ENCODE data around the gene SLC25A4. TPM values are rescaled to one million over a fixed set of nuclear protein-coding genes. Genes with fewer than 3 reads are reported as not detected.
"Not testable (repeated sequence)": the region's sequence is repeated elsewhere in the genome, so short reads cannot be mapped to it uniquely, and the experiment has no call there.

SLC25A4 gene
- 12.8 TPM for total RNA-seq
- polyA plus RNA-seq = 77.3 TPM

DNA sequence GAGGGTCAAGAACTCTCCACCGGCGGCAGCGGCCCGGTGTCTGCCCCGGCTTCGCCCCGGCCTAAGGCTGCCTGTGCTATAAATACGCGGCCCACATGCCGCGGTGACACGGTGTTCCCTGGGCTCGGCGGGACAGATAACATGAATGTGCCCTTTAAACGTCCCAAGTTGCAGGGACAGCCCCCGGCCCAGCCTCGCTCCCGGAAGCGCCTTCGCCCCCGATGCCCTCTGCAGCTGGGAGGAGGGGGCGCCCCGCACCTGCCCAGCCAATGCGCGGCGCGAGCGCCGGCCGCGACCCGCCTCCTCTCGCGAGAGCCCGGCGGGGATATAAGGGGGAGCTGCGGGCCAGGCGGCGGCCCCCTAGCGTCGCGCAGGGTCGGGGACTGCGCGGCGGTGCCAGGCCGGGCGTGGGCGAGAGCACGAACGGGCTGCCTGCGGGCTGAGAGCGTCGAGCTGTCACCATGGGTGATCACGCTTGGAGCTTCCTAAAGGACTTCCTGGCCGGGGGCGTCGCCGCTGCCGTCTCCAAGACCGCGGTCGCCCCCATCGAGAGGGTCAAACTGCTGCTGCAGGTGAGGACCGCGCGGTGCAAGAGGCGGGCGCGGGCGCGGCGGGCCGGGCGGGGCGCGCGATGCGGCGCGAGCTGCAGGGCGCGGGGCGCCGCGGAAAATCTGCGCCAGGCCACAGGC, at the start of gene SLC25A4:
TSS of gene SLC25A4 (plus strand) at position 355 of the 689 bp plus-strand sequence. CDS start at position 462, 107 bp downstream.
- Histone ChIP-seq H3K4me3 (ENCODE audit: low read depth, low read length) (peak within 1 kb of the TSS; percentile 91), H3K36me3 (ENCODE audit: insufficient read depth) (no peaks in the 10 kb centered on the region), H3K27ac (ENCODE audit: low read depth) (peak within 1 kb of the TSS; percentile 74), H3K4me1 (ENCODE audit: insufficient read depth) (no peaks in the 10 kb centered on the region)
- DNase-seq (ENCODE audit: extremely low spot score) = no peak
- under 1% methylated on average over 87 of the region's 87 CpGs for WGBS

DNA sequence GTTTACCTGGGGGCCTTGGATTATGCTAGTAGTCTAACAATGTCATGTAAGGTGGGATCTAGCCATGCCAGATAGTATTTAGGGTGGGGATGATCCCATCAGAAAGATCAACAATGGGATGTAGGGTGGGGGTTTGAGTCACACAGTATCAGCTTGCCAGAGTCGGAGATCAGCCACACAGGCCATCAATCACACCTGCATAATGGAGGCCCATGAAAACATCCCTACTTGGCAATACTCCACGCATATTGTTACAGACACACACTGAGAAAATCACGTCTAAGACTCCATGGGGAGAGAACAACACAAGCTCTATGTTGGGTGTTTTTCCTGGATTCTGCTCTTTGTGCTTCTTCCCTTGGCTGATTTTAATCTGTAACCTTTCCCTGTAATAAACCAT, 49.5 kb upstream of the SLC25A4 start:
- no peaks in the 10 kb centered on the region for H3K36me3 ChIP-seq (ENCODE audit: insufficient read depth)
- H3K4me1 ChIP-seq (ENCODE audit: insufficient read depth) = no peaks in the 10 kb centered on the region
- no peak overlapping the region for H3K27ac ChIP-seq (ENCODE audit: low read depth)
- H3K4me3 ChIP-seq (ENCODE audit: low read depth, low read length) = no peak overlapping the region
- no peak for DNase-seq (ENCODE audit: extremely low spot score)
- 70% methylated on average over 3 of the region's 3 CpGs for WGBS

DNA sequence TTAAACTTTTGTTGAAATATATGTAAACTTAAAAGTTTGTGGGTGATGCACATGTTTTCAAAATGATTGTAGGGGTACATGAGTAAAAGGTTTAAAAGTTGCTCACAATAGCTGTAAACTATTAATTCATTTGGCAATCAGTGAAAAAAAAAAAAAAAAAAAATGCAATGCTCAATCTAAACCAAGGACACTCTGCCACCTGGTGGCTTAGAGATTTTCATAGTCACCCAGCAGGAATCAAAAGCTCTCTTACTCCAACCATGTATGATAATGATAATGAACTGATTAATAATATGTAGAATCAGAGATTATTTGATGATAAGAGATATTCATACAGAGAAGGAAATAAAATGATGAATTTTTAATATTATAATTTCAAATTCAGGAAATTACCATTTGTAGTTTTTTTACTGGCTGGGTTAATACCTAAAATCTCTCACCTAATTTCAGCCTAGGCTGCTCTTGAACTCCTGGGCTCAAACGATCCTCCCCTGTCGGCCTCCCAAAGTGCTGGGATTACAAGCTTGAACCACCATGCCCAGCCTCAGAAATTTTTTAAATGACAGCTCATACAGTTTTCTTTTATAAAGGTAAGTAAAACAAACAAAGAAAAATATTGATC, 46.9 kb upstream of the SLC25A4 start:
- Histone ChIP-seq H3K27ac (ENCODE audit: low read depth) (no peak overlapping the region), H3K36me3 (ENCODE audit: insufficient read depth) (no peaks in the 10 kb centered on the region), H3K4me3 (ENCODE audit: low read depth, low read length) (no peak overlapping the region), H3K4me1 (ENCODE audit: insufficient read depth) (no peaks in the 10 kb centered on the region)
- DNase-seq (ENCODE audit: extremely low spot score) = no peak
- WGBS = 33% methylated on average over 2 of the region's 2 CpGs

DNA sequence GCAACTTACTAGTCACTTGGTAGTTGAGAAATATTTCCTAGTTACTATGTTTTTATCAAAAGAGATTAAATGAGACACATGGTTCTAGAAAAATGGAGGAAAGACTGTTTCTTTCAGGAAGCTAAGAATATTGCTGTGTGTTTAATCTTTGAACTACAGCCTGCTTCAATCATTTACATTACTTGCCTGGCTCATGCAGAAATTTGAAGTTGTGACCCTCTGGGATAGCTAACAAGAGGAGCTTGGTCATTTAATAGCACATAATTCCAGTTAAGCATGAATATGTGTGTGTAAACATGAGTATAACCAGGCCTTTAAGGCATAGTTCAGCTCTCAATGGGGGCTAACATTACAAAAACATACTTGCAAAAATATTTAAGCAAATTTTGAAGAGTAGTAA, 44.6 kb upstream of the SLC25A4 start:
- Histone ChIP-seq H3K4me3 (ENCODE audit: low read depth, low read length) (no peak overlapping the region), H3K36me3 (ENCODE audit: insufficient read depth) (no peaks in the 10 kb centered on the region), H3K27ac (ENCODE audit: low read depth) (no peak overlapping the region), H3K4me1 (ENCODE audit: insufficient read depth) (no peaks in the 10 kb centered on the region)
- no peak for DNase-seq (ENCODE audit: extremely low spot score)

DNA sequence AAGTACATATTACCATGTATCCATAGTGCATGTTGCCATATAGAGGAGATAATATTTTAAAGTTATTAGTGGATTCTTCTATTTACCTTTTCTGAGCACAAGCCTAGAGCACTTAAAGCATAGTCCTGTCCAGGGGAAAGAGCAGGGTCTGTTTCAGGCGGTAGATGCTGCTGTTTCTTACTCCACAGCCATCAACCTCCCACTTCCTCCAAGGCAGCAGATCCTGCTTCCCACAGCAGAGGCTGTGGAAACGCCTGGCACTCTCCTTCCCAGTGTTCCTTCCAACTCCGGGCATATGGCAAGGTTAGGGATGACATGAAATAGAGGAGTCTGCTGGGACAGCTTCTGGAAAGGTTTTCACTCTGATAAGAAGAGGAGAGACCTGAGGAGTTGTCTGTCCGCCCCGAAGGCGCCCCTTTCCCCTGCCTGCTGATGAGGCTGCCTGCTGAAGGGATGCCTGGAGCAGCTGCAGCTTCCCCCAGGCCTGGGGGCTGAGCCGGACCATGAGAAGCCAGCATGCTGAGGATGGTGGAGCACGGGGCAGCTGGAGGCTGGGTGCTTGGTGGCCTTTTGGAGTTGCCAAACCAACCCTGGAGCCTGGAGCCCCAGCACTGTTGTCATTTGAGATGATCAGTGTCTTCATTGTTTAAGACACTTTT, 43.9 kb upstream of the SLC25A4 start:
- Histone ChIP-seq H3K36me3 (ENCODE audit: insufficient read depth) (no peaks in the 10 kb centered on the region), H3K27ac (ENCODE audit: low read depth) (no peak overlapping the region), H3K4me3 (ENCODE audit: low read depth, low read length) (no peak overlapping the region), H3K4me1 (ENCODE audit: insufficient read depth) (no peaks in the 10 kb centered on the region)
- no peak for DNase-seq (ENCODE audit: extremely low spot score)
- WGBS = 46% methylated on average over 8 of the region's 8 CpGs

DNA sequence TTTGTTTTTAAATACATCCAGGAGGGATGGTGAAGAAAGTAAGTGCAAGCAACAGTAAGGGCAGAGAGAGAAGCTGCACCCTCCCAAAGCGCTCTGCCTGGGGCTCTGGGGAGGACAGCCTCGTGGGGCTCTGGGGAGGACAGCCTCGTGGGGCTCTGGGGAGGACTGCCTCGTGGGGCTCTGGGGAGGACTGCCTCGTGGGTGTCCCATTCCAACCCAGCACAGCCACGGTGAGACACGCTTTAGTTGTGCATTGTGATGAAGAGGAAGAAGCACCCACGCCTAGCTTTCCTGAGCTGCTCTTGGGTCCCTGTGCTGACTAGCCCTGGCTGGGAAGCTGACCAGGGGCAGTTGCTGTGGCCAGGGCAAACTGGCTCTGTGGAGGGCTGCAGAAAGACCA, 43.1 kb upstream of the SLC25A4 start:
- Histone ChIP-seq H3K4me1 (ENCODE audit: insufficient read depth) (no peaks in the 10 kb centered on the region), H3K36me3 (ENCODE audit: insufficient read depth) (no peaks in the 10 kb centered on the region), H3K4me3 (ENCODE audit: low read depth, low read length) (no peak overlapping the region), H3K27ac (ENCODE audit: low read depth) (no peak overlapping the region)
- 83% methylated on average over 8 of the region's 8 CpGs for WGBS
- no peak for DNase-seq (ENCODE audit: extremely low spot score)

DNA sequence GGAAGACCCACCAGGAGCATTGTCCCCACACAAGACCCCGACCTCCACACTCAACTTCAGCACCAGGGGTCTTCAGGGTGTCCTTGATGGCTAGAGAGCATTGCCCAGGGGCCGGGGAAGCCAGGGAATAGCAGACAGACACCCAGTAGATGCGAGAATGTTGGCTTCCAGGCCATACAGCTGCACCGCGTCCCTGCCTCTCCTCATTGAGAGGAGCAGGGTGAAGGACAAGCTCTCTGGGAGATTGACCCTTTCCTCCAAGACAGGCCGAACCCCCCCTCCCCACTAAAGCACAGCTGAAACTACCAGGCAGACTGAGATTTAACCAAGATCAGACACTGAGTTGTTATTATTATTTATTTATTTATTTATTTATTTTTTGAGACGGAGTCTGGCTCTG, 42.6 kb upstream of the SLC25A4 start:
- 93% methylated on average over 7 of the region's 7 CpGs for WGBS
- H3K4me3 ChIP-seq (ENCODE audit: low read depth, low read length) = no peak overlapping the region

DNA sequence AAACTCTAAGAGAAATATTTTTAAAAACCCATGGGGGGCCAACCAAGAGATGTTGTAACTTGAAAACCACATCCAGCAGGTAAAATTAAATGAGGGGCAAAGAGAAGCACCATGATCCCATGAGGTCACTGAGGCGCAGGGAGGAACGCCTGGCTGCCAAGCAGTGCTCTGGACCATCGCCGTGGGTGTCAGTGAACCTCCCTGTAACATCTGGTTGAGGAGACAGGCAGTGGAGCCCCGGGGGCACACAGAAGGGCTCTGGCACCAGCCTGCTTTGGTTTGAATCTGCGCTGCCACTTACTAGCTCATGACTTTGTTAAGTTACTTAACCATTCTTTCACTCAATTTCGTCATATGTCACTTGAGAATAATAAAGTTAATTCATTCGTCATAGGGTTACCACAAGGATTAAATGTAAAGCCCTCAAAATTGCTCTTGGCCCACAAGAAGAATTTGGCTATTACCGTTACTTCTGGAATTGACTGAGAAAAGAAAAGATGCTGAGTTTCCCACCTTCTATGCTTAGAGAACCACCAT, 41.6 kb upstream of the SLC25A4 start:
- Histone ChIP-seq H3K27ac (ENCODE audit: low read depth) (no peak overlapping the region), H3K4me1 (ENCODE audit: insufficient read depth) (no peaks in the 10 kb centered on the region), H3K36me3 (ENCODE audit: insufficient read depth) (no peaks in the 10 kb centered on the region), H3K4me3 (ENCODE audit: low read depth, low read length) (no peak overlapping the region)
- WGBS = 88% methylated on average over 9 of the region's 9 CpGs
- DNase-seq (ENCODE audit: extremely low spot score) = no peak

More for the DNA sequence above, 42.6 kb upstream of the SLC25A4 start:
- DNase-seq (ENCODE audit: extremely low spot score) = no peak
- Histone ChIP-seq H3K4me1 (ENCODE audit: insufficient read depth) (no peaks in the 10 kb centered on the region), H3K27ac (ENCODE audit: low read depth) (no peak overlapping the region), H3K36me3 (ENCODE audit: insufficient read depth) (no peaks in the 10 kb centered on the region)

DNA sequence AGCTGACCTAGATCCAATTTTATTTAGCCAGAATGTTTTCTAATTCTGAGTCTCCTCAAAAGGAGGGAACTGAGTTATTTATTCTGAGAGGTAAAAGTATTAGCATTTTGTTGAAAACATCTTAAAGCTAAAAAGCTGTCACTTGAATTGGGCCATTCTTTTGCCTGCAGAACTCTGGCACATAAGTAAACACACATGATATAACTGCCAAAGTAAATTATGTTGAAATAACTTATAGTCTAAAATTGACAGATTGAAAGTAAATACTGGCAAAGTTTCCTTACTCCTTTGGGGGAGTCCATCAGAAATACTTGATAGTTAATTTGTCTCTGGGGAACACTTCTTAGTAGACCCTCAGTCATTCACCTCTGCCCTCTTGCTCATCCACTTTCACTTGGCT, 38.3 kb upstream of the SLC25A4 start:
- Histone ChIP-seq H3K4me3 (ENCODE audit: low read depth, low read length) (no peak overlapping the region), H3K27ac (ENCODE audit: low read depth) (no peak overlapping the region), H3K36me3 (ENCODE audit: insufficient read depth) (no peaks in the 10 kb centered on the region), H3K4me1 (ENCODE audit: insufficient read depth) (no peaks in the 10 kb centered on the region)
- no peak for DNase-seq (ENCODE audit: extremely low spot score)

DNA sequence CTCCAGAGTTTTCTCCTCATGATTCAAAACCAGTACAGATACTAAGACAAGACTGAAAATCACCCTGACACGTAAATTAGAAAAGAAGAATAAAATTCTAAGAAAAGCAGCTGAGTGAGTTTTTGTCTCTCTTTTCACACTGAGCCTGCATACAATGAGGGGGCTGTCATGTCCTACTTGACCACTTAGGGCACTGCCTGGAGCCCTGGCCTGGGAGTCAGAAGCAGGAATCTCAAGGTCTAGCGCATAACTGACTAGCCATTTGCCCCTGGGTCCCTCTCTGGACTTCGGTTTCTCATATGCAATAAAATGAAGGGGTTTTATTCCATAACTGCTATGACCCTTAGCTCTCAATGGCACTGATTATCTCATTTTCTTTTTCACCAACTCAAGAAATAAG, 36.7 kb upstream of the SLC25A4 start:
- 84% methylated on average over 3 of the region's 3 CpGs for WGBS
- Histone ChIP-seq H3K4me1 (ENCODE audit: insufficient read depth) (no peaks in the 10 kb centered on the region), H3K27ac (ENCODE audit: low read depth) (no peak overlapping the region), H3K4me3 (ENCODE audit: low read depth, low read length) (no peak overlapping the region), H3K36me3 (ENCODE audit: insufficient read depth) (no peaks in the 10 kb centered on the region)
- DNase-seq (ENCODE audit: extremely low spot score) = no peak

DNA sequence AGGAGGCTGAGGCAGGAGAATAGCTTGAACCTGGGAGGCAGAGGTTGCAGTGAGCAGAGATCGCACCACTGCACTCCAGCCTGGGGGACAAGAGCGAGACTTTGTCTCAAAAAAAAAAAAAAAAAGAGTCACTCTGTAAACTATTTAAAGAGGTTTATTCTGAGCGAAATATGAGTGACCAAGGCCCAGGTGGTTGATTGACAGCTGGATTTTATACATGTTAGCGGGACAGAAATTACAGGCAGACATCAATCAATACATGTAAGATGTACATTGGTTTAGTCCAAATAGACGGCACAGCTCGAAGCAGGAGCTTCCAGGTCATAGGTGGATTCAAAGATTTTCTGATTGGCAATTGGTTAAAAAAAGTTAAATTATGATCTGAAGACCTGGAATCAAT, 35.5 kb upstream of the SLC25A4 start:
- WGBS = 96% methylated on average over 6 of the region's 6 CpGs
- H3K4me3 ChIP-seq (ENCODE audit: low read depth, low read length); DNase-seq (ENCODE audit: extremely low spot score); H3K27ac ChIP-seq (ENCODE audit: low read depth); H3K36me3 ChIP-seq (ENCODE audit: insufficient read depth); H3K4me1 ChIP-seq (ENCODE audit: insufficient read depth): not testable (repeated sequence)

DNA sequence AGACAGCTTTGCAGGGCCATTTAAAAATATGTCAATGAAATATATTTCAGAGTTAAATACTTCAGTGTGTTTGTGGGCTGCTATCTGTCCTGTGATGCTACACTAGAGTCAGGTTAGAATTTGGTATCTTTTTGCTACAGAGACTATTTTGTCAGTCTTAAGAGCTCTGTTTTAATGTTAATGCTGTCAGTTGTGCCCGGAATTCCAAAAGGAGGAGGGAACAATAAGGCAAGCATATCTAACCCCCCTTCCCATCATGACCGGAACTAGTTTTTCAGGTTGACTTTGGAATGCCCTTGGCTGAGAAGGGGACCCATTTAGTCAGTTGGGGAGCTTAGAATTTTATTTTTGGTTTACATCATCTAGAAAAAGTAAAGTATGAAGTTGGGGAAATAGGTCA, 34.9 kb upstream of the SLC25A4 start:
- 74% methylated on average over 2 of the region's 2 CpGs for WGBS

DNA sequence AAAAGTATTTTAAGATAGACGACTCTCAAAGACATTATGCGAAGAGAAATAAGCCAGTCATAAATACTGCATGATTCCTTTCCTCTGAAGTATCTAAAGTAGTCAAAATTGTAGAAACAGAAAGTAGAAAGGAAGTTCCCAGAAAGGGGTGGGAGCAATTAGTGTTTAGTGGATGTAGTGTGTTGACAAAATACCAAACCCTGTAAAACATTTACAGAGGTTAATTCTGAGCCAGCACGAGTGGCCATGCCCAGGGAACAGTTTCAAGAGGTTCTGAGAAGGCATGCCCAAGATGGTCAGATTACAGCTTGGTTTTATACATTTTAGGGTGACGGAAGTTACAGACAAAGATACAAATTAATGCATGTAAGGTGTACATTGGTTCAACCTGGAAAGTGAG, 34.4 kb upstream of the SLC25A4 start:
- Histone ChIP-seq H3K27ac (ENCODE audit: low read depth) (no peak overlapping the region), H3K4me1 (ENCODE audit: insufficient read depth) (no peaks in the 10 kb centered on the region), H3K4me3 (ENCODE audit: low read depth, low read length) (no peak overlapping the region), H3K36me3 (ENCODE audit: insufficient read depth) (no peaks in the 10 kb centered on the region)
- DNase-seq (ENCODE audit: extremely low spot score) = no peak
- WGBS = 58% methylated on average over 4 of the region's 4 CpGs

More for the DNA sequence above, 34.9 kb upstream of the SLC25A4 start:
- no peak overlapping the region for H3K4me3 ChIP-seq (ENCODE audit: low read depth, low read length)
- no peaks in the 10 kb centered on the region for H3K36me3 ChIP-seq (ENCODE audit: insufficient read depth)
- no peaks in the 10 kb centered on the region for H3K4me1 ChIP-seq (ENCODE audit: insufficient read depth)
- DNase-seq (ENCODE audit: extremely low spot score) = no peak
- no peak overlapping the region for H3K27ac ChIP-seq (ENCODE audit: low read depth)

DNA sequence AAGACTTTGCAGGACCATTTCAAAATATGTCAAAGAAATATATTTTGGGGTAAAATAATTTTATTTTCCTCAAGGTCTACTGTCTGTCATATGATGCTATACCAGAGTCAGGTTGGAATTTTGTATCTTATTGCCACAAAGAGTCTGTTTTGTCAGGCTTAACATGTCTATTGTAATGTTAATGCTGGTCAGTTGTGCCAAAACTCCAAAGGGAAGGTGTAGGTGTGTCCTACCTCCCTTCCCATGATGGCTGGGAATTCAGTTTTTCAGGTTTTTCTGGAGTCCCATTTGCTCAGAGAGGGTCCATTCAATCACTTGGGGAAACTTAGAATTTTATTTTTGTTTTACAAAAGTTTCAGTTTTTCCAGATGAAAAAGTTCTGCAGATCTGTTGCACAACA, 33.3 kb upstream of the SLC25A4 start:
- Histone ChIP-seq H3K4me3 (ENCODE audit: low read depth, low read length) (no peak overlapping the region), H3K27ac (ENCODE audit: low read depth) (no peak overlapping the region), H3K4me1 (ENCODE audit: insufficient read depth) (no peaks in the 10 kb centered on the region), H3K36me3 (ENCODE audit: insufficient read depth) (no peaks in the 10 kb centered on the region)
- no peak for DNase-seq (ENCODE audit: extremely low spot score)
